K562 (cell line): ENCODE results near the gene ADAMTS2. TPM values are rescaled to one million over a fixed set of nuclear protein-coding genes. Genes with fewer than 3 reads are reported as not detected.

Source experiments
- CTCF ChIP-seq, 3 experiments: IDR thresholded peaks in 2 of 3; conservative IDR thresholded peaks in 1 of 3; 2 replicates each; pipeline ENCODE4 v1.5.1; 2011 to 2012; ENCODE audit warnings: low read length in 3 of 3, mild to moderate bottlenecking in 3 of 3, control low read depth in 2 of 3, improper control_type of control experiment in 1 of 3, inconsistent platforms in 1 of 3, low read depth in 1 of 3, mixed read lengths in 1 of 3, moderate library complexity in 1 of 3; ENCODE audit not compliant: insufficient read depth in 2 of 3
- CTCFL ChIP-seq: IDR thresholded peaks from 2 replicates; pipeline ENCODE4 v1.6.1; 2011; ENCODE audit warnings: borderline replicate concordance, low read depth, mild to moderate bottlenecking, moderate library complexity, low read length; ENCODE audit not compliant: insufficient read depth, poor library complexity, severe bottlenecking
- polyA plus RNA-seq, 8 experiments: library from polyadenylated mRNA; depleted of rRNA in 4 of 8; stranded (reverse) in 5 of 8; unstranded in 3 of 8; fragments of >200 nt; fragmentation: Nextera tagmentation in 2 of 8; fragmentation: Illumina TruSeq in 1 of 8; extraction: Ambion mirVana in 2 of 8; extraction: Trizol in 1 of 8; gene quantifications; 2 replicates each; pipeline versions ENCODE4 v1.2.1 to v1.2.3, GENCODE V29; 2011 to 2014; ENCODE audit warnings: inconsistent platforms in 1 of 8, missing spikeins in 1 of 8
- total RNA-seq, 7 experiments: library from RNA; depleted of rRNA in 6 of 7; stranded (reverse); fragments of >200 nt in 6 of 7; fragmentation: Illumina TruSeq in 2 of 7; extraction: Trizol in 2 of 7; gene quantifications; 2 replicates each; pipeline versions ENCODE4 v1.2.1 to v1.2.3, GENCODE V29; 2011 to 2021; ENCODE audit warnings: low replicate concordance in 1 of 7

Gene ADAMTS2
- total and polyA plus RNA-seq, 9 of the 15 experiments (the other 6 are each of a cell fraction or from before 2014, with no cell fraction given), result not detected

GRCh38 chr5:179261301-179262125 is 83.7 kb downstream of the ADAMTS2 start (continued):
- TF ChIP-seq CTCFL (peak; percentile 59), CTCF (IDR thresholded peaks at IDR 0.05 in 2 of 3, conservative IDR thresholded peaks at IDR 0.05 in 1 of 3; ENCODE audit: insufficient read depth in 2 of 3, low read depth in 1 of 3, low read length in 3 of 3) (peak; percentile 63 to 98 (median 87))
- TF ChIP-seq, all 486 proteins: peak for 5
